ENCODE measurements around the gene UBN2. TPM values are rescaled to one million over a fixed set of nuclear protein-coding genes. Genes with fewer than 3 reads are reported as not detected.

UBN2 gene
- total RNA-seq: 45.2 and 51.5 TPM in 2 replicates
- long read RNA-seq, partial matches to known transcripts: 4 of 17 reads
- long read RNA-seq, other reads (novel, unspliced or antisense): 13 of 17 reads

DNA sequence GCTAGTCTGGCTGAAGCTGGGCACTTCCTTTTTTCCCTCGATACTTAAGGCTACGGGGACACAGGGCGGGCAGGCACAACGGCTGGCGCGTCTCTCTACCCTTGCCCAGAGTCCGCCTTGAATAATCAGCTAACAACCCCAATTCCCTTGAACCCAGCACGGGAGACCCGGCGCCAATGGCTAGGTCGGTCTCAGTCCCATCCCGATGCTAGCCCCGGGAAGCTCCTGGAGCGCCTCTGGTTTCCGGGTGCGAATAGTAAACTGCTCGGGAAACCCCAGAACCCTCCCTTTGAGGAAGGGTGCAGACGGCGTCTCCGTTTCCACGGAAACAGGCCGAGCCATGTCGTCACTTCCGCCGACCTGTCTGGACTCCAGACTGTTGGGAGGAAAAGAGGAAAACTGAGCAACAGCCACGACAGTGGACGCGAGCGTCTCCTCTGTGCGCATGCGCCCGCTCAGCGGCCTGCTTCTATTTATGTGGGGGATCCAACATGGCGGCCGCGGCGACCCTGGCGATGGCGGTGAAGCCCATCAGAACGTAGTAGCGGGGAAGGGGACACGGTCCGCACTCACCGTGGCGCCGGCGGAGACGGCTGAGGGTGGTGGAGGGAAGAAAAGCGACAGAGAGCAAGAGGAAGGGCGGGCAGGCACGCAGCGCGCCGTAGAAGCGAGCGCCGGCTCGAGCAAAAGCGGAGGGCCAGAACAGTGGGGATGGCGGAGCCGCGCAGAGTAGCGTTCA, at the start of gene UBN2:
TSS of gene UBN2 (plus strand) at position 464 of the 739 bp plus-strand sequence. CDS start at position 712, 248 bp downstream.
- Mint-ChIP-seq H3K27ac (peak within 1 kb of the TSS; percentile 99), H3K36me3 (ENCODE audit: insufficient read depth) (no peaks in the 10 kb centered on the region), H3K4me1 (ENCODE audit: low read depth) (peaks cover 18% of the 10 kb centered on the region), H3K9me3 (ENCODE audit: low read depth) (no peaks in the 10 kb centered on the region), H3K4me3 (ENCODE audit: low read depth) (peak within 1 kb of the TSS; percentile 99), H3K27me3 (no peaks in the 10 kb centered on the region)
- DNase-seq (ENCODE audit: low spot score, unreplicated experiment): peak; percentile 94
- TF ChIP-seq, protein P1, sequence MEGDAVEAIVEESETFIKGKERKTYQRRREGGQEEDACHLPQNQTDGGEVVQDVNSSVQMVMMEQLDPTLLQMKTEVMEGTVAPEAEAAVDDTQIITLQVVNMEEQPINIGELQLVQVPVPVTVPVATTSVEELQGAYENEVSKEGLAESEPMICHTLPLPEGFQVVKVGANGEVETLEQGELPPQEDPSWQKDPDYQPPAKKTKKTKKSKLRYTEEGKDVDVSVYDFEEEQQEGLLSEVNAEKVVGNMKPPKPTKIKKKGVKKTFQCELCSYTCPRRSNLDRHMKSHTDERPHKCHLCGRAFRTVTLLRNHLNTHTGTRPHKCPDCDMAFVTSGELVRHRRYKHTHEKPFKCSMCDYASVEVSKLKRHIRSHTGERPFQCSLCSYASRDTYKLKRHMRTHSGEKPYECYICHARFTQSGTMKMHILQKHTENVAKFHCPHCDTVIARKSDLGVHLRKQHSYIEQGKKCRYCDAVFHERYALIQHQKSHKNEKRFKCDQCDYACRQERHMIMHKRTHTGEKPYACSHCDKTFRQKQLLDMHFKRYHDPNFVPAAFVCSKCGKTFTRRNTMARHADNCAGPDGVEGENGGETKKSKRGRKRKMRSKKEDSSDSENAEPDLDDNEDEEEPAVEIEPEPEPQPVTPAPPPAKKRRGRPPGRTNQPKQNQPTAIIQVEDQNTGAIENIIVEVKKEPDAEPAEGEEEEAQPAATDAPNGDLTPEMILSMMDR (IDR thresholded peaks at IDR 0.05; ENCODE audit: unreplicated experiment): no peak

DNA sequence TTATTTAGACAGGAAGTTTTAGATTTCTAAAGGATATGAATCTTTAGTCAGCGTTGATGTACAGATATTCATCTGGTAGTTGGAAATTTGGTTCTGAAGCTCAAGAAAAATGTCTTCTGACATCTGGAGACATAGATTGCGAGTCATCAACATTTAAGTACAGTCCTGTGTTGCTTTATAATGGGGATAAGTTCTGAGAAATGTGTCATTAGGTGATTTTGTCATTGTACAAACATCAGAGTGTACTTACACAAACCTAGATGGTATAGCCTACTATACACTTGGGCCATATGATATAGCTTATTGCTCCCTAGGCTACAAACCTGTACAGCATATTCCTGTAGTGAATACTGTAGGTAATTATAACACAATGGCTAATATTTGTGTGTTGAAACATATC, 49.6 kb upstream of the UBN2 start:
- H3K36me3 Mint-ChIP-seq (ENCODE audit: insufficient read depth): peaks cover 16% of the 10 kb centered on the region
- no peaks in the 10 kb centered on the region for H3K27me3 Mint-ChIP-seq
- no peak overlapping the region for H3K27ac Mint-ChIP-seq
- H3K9me3 Mint-ChIP-seq (ENCODE audit: low read depth): no peaks in the 10 kb centered on the region
- DNase-seq (ENCODE audit: low spot score, unreplicated experiment): no peak
- no peak overlapping the region for H3K4me3 Mint-ChIP-seq (ENCODE audit: low read depth)
- TF ChIP-seq, protein P1 (IDR thresholded peaks at IDR 0.05; ENCODE audit: unreplicated experiment): no peak
- no peaks in the 10 kb centered on the region for H3K4me1 Mint-ChIP-seq (ENCODE audit: low read depth)

DNA sequence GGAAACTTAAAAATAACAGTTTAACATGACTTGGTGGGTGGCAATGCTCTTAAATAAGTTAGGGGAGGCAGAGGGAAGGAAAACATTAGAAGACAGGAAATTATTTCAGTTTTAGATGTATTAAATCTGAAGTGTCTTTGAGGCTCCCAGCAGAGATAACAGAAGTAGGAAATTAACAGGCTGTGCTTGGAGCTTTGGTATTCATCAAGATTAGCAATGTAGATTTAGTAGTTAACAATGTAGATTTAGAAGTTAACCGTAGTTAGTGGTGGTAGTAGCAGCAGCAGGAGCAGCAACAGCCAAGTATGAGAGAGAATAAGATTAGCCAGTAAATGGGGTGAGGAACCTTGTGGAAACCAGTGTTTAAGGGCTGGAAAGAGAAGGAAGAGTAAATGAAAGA, 48.7 kb upstream of the UBN2 start:
- TF ChIP-seq, protein P1 (IDR thresholded peaks at IDR 0.05; ENCODE audit: unreplicated experiment): no peak
- no peak for DNase-seq (ENCODE audit: low spot score, unreplicated experiment)
- Mint-ChIP-seq H3K36me3 (ENCODE audit: insufficient read depth) (peaks cover 17% of the 10 kb centered on the region), H3K9me3 (ENCODE audit: low read depth) (no peaks in the 10 kb centered on the region), H3K27me3 (no peaks in the 10 kb centered on the region), H3K4me3 (ENCODE audit: low read depth) (no peak overlapping the region), H3K4me1 (ENCODE audit: low read depth) (no peaks in the 10 kb centered on the region), H3K27ac (no peak overlapping the region)

DNA sequence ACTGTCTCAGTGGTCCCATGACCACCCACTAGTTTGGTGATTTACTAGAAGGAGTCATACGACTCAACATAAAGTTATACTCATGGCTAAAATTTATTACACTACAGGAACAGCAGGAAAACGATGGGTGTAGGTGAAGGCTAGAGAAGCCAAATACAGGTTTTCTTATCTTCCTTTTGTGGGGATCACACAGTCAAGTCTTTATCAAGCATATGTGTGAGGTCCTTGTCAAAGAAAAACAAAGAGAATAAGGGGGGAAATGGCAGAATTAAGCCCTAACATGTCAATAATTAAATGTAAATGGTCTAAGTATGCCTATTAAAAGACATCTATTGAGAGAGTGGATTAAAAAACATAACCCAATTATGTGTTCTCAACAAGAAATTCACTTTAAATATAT, 47.8 kb upstream of the UBN2 start:
- TF ChIP-seq, protein P1 (IDR thresholded peaks at IDR 0.05; ENCODE audit: unreplicated experiment): no peak
- DNase-seq (ENCODE audit: low spot score, unreplicated experiment): no peak
- no peaks in the 10 kb centered on the region for H3K9me3 Mint-ChIP-seq (ENCODE audit: low read depth)
- no peaks in the 10 kb centered on the region for H3K4me1 Mint-ChIP-seq (ENCODE audit: low read depth)
- H3K27me3 Mint-ChIP-seq: no peaks in the 10 kb centered on the region
- peaks cover 17% of the 10 kb centered on the region for H3K36me3 Mint-ChIP-seq (ENCODE audit: insufficient read depth)
- no peak overlapping the region for H3K27ac Mint-ChIP-seq
- no peak overlapping the region for H3K4me3 Mint-ChIP-seq (ENCODE audit: low read depth)

DNA sequence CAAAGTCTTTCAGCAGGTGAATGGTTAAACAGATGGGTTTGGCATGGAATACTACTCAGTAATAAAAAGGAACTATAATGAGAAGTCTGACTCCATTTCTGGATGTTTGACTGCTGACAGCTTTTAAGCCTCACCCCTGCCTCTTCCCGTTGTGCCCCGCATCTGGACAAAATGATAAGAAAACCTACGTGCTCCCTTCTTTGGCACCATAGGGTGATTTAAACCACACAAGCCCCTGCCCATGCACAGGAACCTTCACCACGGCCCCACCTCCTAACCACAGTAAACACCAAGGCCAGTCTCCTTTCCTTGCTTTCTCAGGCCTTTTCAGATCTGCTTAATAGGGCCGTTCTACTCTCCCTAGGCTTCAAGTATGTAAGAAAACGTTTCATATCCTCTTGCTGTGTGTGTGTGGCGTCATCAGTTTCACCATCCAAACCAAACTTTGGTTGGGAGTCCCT, 47.1 kb upstream of the UBN2 start:
- no peaks in the 10 kb centered on the region for H3K27me3 Mint-ChIP-seq
- no peak overlapping the region for H3K4me3 Mint-ChIP-seq (ENCODE audit: low read depth)
- TF ChIP-seq, protein P1 (IDR thresholded peaks at IDR 0.05; ENCODE audit: unreplicated experiment): no peak
- H3K4me1 Mint-ChIP-seq (ENCODE audit: low read depth): no peaks in the 10 kb centered on the region
- H3K36me3 Mint-ChIP-seq (ENCODE audit: insufficient read depth): peaks cover 17% of the 10 kb centered on the region
- no peaks in the 10 kb centered on the region for H3K9me3 Mint-ChIP-seq (ENCODE audit: low read depth)
- H3K27ac Mint-ChIP-seq: no peak overlapping the region
- DNase-seq (ENCODE audit: low spot score, unreplicated experiment): no peak

Measured in progenitor cell of endocrine pancreas (in vitro differentiated cells).